Measurements from ENCODE around the gene UBE2L3.
"Not testable (repeated sequence)": the region's sequence is repeated elsewhere in the genome, so short reads cannot be mapped to it uniquely, and the experiment has no call there.

DNA sequence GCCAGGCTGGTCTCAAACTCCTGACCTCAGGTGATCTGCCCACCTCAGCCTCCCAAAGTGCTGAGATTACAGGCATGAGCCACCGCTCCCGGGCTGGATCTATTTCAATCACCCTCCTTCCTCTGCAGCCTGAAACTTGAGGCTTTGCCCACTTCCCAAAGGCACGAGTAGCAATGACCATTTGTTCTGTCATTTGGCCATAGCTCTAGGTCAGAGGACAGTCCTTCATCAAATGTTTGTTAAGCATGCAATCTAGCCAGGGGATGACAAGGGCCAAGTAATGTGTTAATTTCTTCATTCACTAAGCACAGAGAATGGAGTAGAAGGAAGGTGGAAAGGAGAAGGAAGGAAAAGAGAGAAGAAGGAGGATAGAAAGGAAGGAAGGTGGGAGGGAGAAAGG lies 6.9 kb upstream of the UBE2L3 start:
- not testable (repeated sequence) for TF ChIP-seq POLR2A (IDR thresholded peaks at IDR 0.05; ENCODE audit: low read length); GATA1 (IDR thresholded peaks at IDR 0.05; ENCODE audit: low read depth, low read length)
